ENCODE measurements around the gene MOGAT2.

MOGAT2 gene

GRCh38 chr11:75733071-75733430, 15.4 kb downstream of the MOGAT2 start:
- Histone ChIP-seq H3K4me3 (replicated peaks; ENCODE audit: low read depth, low read length) (no peak overlapping the region), H3K36me3 (ENCODE audit: control insufficient read depth, insufficient read depth, low read length) (no peaks in the 10 kb centered on the region), H3K27me3 (replicated peaks; ENCODE audit: control insufficient read depth, insufficient read depth, low read length) (no peaks in the 10 kb centered on the region; the same call in 1 of the 2 replicates)
- no peak for DNase-seq (ENCODE audit: extremely low read depth, insufficient read length)
- no peak for TF ChIP-seq CTCF (IDR thresholded peaks at IDR 0.05; ENCODE audit: insufficient read depth, low read length, poor library complexity, severe bottlenecking)

- Histone ChIP-seq H3K36me3 (ENCODE audit: control insufficient read depth, insufficient read depth, low read length) (no peaks in the 10 kb centered on the region), H3K4me3 (replicated peaks; ENCODE audit: low read depth, low read length) (no peak overlapping the region), H3K27me3 (replicated peaks; ENCODE audit: control insufficient read depth, insufficient read depth, low read length) (no peaks in the 10 kb centered on the region; the same call in 1 of the 2 replicates)
- DNase-seq (ENCODE audit: extremely low read depth, insufficient read length) = no peak
- TF ChIP-seq CTCF (IDR thresholded peaks at IDR 0.05; ENCODE audit: insufficient read depth, low read length, poor library complexity, severe bottlenecking) = no peak
Observed at GRCh38 chr11:75733431-75734107, 15.9 kb downstream of the MOGAT2 start.

- H3K4me3 ChIP-seq (replicated peaks; ENCODE audit: low read depth, low read length) = no peak overlapping the region
- TF ChIP-seq CTCF (IDR thresholded peaks at IDR 0.05; ENCODE audit: insufficient read depth, low read length, poor library complexity, severe bottlenecking) = no peak
- no peak for DNase-seq (ENCODE audit: extremely low read depth, insufficient read length)
- H3K27me3 ChIP-seq (replicated peaks; ENCODE audit: control insufficient read depth, insufficient read depth, low read length) = no peaks in the 10 kb centered on the region; the same call in 1 of the 2 replicates
- no peaks in the 10 kb centered on the region for H3K36me3 ChIP-seq (ENCODE audit: control insufficient read depth, insufficient read depth, low read length)
Observed at GRCh38 chr11:75734491-75735180, 17.0 kb downstream of the MOGAT2 start.

GRCh38 chr11:75735181-75735845, 17.7 kb downstream of the MOGAT2 start:
- no peak overlapping the region for H3K4me3 ChIP-seq (replicated peaks; ENCODE audit: low read depth, low read length)
- DNase-seq (ENCODE audit: extremely low read depth, insufficient read length) = no peak
- H3K27me3 ChIP-seq (replicated peaks; ENCODE audit: control insufficient read depth, insufficient read depth, low read length) = no peaks in the 10 kb centered on the region; the same call in 1 of the 2 replicates
- no peak for TF ChIP-seq CTCF (IDR thresholded peaks at IDR 0.05; ENCODE audit: insufficient read depth, low read length, poor library complexity, severe bottlenecking)
- H3K36me3 ChIP-seq (ENCODE audit: control insufficient read depth, insufficient read depth, low read length) = no peaks in the 10 kb centered on the region

GRCh38 chr11:75737314-75737713, 19.7 kb downstream of the MOGAT2 start:
- no peak for TF ChIP-seq CTCF (IDR thresholded peaks at IDR 0.05; ENCODE audit: insufficient read depth, low read length, poor library complexity, severe bottlenecking)
- Histone ChIP-seq H3K27me3 (replicated peaks; ENCODE audit: control insufficient read depth, insufficient read depth, low read length) (no peaks in the 10 kb centered on the region), H3K36me3 (ENCODE audit: control insufficient read depth, insufficient read depth, low read length) (no peaks in the 10 kb centered on the region), H3K4me3 (replicated peaks; ENCODE audit: low read depth, low read length) (no peak overlapping the region)
- DNase-seq (ENCODE audit: extremely low read depth, insufficient read length) = no peak
